Erythroblast (primary cell): Measurements from ENCODE around the gene QPCT.

Source experiments
- DNase-seq, 2 experiments: peaks; one replicate each; lab custom pipeline; 2025; lab: John Stamatoyannopoulos, UW
- GATA1 ChIP-seq: IDR thresholded peaks from 2 replicates; pipeline ENCODE4 v1.6.1; 2011; ENCODE audit warnings: low read depth, mild to moderate bottlenecking, control low read depth, low read length, moderate library complexity
- POLR2A ChIP-seq: IDR thresholded peaks from 2 replicates; pipeline ENCODE4 v1.6.1; 2011; ENCODE audit warnings: mild to moderate bottlenecking, low read length

Gene QPCT

DNA sequence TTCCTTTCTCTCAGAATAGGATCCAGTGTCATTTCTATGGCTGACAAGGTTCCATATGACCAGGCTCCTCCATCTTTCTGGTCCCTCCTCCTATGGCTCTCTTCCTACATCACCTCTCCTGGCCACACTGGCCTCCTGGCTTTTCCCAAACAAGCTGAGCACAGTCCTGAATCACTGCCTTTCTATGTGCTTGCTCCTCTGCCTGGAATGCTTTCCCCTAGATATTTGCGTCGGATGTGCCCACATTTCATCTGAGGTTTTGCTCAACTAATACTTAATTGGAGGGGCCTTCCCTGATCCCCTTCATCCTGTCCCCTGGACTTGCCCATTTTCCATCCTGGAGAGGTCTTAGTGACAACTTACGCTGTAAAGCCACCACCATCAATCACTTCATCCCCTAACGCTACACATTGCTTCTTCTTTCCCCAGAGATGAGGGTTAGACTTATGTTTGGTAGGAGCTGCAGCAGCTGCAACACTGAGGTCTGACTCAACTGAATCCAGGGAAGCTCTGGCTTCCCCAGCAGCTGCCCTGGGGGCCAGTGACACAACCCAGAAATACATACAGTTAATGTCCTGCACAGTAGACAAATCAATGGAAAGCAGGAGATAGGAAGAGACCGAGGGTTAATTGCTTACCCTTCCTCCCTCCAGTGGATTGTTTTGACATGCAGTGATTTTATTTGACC lies 42.9 kb downstream of the QPCT start:
- no peak for TF ChIP-seq POLR2A
- TF ChIP-seq GATA1 = no peak
- DNase-seq = no peak

DNA sequence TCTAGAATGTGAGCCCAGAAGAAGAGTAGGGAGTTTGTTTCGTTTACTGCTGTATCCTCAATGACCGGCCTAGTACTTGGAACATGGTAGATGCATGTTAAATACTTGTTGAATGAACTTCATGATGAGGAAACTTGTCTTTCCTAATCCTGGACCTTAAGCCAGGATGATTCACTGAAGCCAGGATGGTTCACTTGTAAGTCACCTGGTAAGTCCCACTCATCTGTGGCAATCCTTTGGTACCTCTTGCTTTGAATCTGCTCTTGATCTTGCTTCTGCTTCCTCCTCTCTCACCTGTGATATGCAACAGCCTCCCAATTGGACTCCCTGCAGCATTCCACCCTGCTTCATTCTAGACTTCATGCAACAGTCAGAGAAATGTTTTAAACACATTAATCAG lies 43.6 kb downstream of the QPCT start:
- no peak for DNase-seq
- TF ChIP-seq GATA1 (no peak), POLR2A (no peak)

DNA sequence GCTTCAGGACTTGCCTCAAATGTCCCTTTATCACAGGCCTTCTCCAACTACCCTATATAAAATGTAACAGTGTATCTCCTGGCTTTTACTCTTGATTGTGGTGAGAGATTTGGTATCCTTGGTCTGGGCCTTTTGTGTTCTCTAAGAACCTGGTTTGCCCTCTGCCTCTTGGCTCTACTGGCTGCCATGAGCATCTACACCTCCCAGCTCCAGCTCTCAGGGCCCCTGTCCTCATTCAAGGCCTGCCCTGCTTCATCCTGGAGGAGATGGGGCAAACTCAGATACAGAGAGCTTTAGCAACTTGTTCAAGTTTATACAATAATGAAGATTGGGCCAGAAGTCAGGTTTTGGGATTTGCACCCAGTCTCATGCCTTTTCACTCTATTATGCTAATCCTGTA lies 45.0 kb downstream of the QPCT start:
- TF ChIP-seq POLR2A = no peak
- TF ChIP-seq GATA1 = no peak
- DNase-seq = no peak

DNA sequence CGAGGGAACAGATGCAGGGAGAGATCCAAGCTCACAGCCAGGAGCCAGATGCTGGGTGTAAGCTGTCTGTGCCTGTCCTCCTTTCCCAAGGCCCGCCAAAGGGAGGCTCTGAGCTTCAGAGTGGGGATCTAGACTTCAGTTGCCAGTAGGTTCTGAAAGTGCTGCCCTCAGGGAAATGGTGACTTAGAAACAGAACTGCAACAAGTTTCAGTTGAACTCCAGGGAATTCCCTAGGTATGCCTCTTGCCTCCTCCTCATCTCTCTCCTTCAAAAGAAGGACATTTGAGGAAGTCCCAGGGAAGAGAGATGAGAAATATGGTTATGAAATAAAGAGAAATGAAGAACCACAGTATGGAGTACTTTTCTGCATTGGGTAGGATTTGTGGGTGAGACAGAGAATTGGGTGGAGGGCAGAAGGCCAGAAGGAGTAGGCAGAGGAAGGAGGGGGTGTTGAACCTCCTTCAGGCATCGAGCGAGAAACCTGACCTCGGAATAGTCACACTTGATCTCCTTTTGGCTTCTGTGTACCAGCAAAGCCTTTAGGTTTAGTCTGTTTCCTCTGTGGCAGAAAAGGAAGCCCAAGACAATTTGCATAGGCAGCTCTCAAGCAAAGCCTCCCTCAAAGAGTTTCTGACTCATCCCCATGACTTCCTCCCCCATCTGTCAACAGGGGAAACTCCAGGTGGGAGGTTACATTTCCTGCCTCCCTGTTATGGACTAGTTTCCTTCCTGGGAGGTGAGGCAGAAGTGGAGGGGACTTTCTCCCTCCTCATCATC lies 45.7 kb downstream of the QPCT start:
- no peak for DNase-seq
- no peak for TF ChIP-seq GATA1
- no peak for TF ChIP-seq POLR2A

DNA sequence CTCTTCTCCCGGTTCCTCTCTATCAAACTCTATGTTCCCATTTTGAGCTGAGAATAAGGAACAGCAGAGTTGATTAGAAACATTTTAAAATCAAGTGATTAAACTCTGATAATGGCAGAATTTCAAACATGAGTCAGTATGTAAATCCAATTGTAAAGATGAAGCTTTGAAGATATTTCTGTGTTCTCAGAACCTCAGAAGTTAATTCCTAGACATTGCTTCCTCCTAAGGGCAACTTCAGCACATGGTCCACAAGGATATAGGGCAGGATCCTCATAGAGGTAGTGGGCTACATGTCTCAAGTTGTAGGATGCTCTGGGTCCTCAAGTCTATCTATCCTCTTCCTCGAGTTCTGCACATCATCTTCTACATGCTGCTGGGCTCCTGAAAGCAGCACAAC lies 46.3 kb downstream of the QPCT start:
- TF ChIP-seq GATA1 (no peak), POLR2A (no peak)
- no peak for DNase-seq

DNA sequence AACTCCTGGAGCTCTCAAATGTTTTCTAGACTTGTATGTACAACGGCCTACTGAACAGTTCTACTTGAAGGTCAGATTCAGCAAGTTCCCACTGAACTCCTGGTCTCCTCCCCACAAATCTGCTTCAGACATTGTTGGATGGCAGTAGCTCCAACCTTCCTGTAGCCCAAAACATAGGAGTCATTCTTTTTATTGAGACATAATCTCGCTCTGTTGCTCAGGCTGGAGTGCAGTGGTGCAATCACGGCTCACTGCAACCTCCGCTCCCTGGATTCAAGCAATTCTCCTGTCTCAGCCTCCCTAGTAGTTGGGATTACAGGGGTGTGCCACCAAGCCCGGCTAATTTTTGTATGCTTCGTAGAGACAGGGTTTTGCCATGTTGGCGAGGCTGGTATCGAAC lies 47.3 kb downstream of the QPCT start:
- no peak for DNase-seq
- TF ChIP-seq POLR2A (no peak), GATA1 (no peak)

DNA sequence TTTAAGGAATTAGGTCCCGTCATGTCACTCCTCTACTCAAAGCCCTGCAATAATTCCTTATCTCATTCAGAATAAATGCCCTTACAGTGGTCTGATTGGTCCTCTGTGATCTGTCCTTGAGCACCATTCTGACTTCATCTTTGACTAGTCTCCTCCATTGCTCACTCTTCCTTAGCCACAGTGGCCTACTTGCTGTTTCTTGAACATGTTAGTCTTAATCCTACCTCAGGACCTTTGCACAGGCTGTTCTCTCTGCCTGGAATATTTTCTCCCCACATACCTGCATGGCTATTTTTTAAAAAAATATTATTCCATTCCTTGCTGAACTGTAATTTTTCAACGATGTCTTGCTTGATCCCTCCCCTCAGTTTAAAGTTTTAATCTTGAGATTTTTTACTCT lies 48.0 kb downstream of the QPCT start:
- DNase-seq = no peak
- TF ChIP-seq GATA1 = no peak
- no peak for TF ChIP-seq POLR2A

DNA sequence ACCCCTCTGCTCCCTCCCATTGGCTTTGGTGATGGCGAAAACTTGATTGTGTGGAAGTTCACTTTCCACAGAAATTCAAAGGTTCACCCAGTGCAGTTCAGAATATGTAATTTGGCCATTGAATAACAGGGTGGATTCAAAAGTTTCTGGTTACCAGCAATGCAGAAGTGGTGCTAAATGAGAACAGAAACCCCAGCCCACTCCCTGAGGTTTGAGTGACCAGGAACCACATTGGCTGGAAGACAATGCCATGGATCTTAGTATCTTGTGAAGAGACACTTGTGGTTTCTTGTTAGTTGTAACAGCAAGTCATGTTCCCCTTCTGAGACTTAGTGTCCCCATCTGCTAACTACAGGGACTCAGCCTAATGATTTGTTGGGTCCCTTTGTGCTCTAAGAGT lies 49.8 kb downstream of the QPCT start:
- TF ChIP-seq GATA1 (no peak), POLR2A (no peak)
- DNase-seq = no peak

DNA sequence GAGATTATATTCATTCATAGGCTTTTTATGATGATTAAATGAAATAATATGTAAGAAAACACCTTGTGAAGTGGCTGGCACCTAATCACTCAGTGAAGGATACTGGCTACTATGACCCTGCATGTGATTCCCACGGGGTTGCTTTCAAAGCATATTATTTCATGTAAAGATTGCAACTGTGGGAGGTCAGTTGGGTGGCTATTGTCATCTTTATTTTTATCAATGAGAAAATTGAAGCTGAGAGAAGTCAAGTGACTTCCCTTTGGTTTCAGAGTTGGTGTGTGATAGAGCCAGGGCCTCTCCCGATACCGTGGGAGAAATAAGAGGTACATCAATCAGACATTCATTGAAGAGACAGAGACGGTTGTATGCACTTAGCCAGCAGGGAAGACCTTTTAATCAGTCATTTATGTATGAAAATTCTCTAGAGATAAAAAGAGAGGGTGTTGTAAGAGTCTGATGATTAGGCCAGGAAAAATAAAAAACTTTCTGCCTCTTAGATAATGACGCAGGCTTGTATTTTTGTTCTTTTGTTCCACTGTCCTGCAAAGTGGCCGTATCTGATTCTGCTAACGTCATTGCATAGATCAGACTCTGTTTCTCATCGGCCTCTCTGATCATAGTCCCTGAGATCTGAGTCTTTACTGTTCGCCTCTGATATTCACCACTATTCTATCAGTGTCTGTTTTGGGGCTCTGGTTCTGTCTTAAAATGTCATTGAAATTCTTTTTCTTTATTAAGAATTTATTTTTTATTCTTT lies 50.5 kb downstream of the QPCT start:
- TF ChIP-seq GATA1 = no peak
- no peak for TF ChIP-seq POLR2A
- no peak for DNase-seq

DNA sequence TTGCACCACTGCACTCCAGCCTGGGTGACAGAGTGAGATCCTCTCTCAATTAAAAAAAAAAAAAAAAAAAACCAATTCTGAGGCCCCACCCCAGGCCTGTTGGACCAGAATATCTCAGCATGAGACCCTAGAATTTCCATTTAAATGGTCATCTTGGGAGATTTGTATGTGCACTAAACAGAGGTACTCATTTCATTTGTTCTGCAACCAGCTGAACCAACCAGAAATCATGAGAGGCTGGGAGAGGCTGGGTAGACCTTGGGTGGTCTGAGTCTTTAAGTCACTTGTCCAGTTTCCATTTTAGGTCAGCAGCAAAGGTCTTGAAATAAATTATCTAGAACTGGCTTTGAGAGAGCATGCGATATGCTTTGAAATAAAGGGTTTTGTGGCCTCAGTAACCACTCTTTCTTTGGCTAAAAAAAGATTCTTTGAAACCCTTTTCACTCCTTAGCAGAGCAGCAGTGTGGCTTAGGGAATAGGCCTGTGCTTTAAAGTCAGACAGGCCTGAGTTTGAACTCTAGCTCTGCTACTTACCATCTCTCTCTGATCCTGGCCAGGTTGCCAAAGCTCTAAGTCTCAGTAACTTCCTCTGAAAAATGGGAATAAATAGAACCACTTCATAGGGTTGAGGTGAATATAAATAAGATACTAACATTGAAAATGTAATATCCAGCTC lies 52.6 kb downstream of the QPCT start:
- no peak for DNase-seq
- TF ChIP-seq POLR2A = no peak
- no peak for TF ChIP-seq GATA1

DNA sequence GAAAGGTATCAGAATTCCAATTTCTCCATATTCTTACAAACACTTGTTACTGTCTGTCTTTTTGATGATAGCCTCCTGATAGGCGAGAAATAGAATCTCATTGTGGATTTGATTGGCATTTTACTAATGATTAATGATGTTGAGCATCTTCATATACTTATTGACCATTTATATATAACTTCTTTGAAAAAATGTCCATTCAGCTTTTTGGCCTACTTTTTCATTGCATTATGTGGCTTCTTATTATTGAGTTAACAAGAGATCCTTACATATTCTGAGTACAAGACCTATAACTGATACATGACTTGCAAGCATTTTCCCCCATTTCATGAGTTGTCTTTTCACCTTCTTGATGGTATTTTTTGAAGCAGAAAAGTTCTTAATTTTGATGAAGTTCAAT lies 54.6 kb downstream of the QPCT start:
- no peak for DNase-seq
- no peak for TF ChIP-seq GATA1
- TF ChIP-seq POLR2A = no peak

DNA sequence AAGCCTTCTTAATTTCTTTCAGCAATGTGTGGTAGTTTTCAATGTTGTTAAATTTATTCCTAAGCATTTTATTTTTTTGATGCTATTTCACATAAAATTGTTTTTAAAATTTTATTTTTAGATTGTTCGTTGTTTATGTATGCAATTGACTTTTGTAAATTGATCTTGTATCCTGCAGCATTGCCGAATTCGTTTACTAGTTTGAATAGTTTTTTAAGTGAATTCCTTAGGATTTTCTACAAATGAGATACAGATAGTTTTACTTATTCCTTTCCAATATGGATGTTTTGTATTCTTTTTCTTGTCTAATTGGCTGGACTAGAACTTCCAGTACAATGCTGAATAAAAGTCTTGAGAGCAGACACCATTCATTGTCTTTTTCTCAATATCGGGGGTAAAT lies 55.6 kb downstream of the QPCT start:
- no peak for DNase-seq
- TF ChIP-seq POLR2A (no peak), GATA1 (no peak)

DNA sequence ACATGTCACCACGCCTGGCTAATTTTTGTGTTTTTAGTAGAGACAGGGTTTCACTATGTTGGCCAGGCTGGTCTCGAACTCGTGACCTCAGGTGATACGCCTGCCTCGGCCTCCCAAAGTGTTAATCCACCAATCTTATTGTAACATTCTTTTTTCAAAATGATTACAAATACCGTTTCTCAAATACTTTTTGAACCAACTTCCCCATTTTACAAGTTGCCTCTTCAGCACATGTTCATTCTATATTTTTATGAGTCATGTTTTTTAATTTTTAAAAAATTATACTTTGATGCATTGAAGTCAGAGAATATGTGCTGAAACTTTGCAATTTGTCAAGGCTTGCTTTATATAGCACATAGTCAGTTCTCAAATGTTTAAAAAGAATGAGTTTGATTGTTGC lies 58.2 kb downstream of the QPCT start:
- DNase-seq = no peak
- no peak for TF ChIP-seq POLR2A
- no peak for TF ChIP-seq GATA1

DNA sequence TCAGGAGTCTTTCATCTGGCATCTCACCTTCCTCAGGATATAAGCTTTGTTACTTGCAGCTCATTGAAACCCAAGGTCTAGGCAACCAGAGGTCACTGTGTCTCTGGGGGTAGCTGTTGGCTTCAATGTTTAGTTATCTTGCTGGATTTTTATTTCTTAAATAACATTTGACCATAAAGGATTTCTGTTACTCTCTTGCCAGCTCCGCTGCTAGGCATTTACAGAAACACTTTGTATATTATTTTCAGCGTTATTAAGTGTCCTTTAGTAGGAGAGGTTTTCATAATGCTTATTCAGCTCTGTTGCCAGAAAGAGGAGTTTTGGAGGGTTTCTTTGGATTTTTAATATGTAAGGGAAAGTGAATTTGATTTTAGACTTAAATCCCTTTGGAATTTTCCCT lies 61.4 kb downstream of the QPCT start:
- DNase-seq = no peak
- no peak for TF ChIP-seq POLR2A
- TF ChIP-seq GATA1 = no peak
